ENCODE measurements around the gene ZFAND3.

DNA sequence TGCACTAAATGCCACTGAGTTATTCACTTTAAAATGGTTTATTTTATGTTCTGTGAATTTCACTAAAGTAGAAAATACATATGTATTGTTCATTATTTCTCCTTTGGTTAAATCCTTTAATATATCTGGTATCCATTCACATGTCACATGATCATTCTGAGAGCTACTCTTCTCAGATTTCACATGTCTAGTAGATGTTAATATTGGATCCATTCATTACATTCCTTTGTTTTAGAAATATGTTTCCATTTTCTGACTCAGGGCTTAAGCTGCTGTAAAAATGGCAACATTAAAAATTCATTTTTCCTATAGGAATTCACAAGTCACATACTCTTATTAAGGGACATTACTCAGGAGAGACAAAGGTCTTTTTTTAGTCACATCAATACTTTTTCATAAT lies 205.4 kb downstream of the ZFAND3 start:
- TF ChIP-seq EP300 (IDR thresholded peaks at IDR 0.05; ENCODE audit: borderline replicate concordance in 1 of 2, control insufficient read depth in 1 of 2, low read depth in 2 of 2, low read length in 2 of 2) (no peak), MXI1 (IDR thresholded peaks at IDR 0.05; ENCODE audit: low read depth, low read length) (no peak), ATF7 (IDR thresholded peaks at IDR 0.05; ENCODE audit: low read depth) (no peak), MTA3 (IDR thresholded peaks at IDR 0.05; ENCODE audit: borderline replicate concordance, low read length) (no peak), JUND (IDR thresholded peaks at IDR 0.05; ENCODE audit: low read depth, low read length) (no peak), BHLHE40 (IDR thresholded peaks at IDR 0.05; ENCODE audit: borderline replicate concordance in 1 of 2, low read depth in 2 of 2, low read length in 1 of 2) (no peak), POLR2A (IDR thresholded peaks at IDR 0.05; ENCODE audit: low read depth, low read length) (no peak), MYC (IDR thresholded peaks at IDR 0.05; ENCODE audit: insufficient read depth, insufficient read length, insufficient replicate concordance, low read length, severe bottlenecking) (no peak), ELK1 (IDR thresholded peaks at IDR 0.05; ENCODE audit: low read depth, low read length) (no peak), CUX1 (IDR thresholded peaks at IDR 0.05; ENCODE audit: insufficient replicate concordance, low read depth, low read length) (no peak)
- TF ChIP-seq, protein P1, sequence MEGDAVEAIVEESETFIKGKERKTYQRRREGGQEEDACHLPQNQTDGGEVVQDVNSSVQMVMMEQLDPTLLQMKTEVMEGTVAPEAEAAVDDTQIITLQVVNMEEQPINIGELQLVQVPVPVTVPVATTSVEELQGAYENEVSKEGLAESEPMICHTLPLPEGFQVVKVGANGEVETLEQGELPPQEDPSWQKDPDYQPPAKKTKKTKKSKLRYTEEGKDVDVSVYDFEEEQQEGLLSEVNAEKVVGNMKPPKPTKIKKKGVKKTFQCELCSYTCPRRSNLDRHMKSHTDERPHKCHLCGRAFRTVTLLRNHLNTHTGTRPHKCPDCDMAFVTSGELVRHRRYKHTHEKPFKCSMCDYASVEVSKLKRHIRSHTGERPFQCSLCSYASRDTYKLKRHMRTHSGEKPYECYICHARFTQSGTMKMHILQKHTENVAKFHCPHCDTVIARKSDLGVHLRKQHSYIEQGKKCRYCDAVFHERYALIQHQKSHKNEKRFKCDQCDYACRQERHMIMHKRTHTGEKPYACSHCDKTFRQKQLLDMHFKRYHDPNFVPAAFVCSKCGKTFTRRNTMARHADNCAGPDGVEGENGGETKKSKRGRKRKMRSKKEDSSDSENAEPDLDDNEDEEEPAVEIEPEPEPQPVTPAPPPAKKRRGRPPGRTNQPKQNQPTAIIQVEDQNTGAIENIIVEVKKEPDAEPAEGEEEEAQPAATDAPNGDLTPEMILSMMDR (IDR thresholded peaks at IDR 0.05 in 2 of 3, conservative IDR thresholded peaks at IDR 0.05 in 1 of 3; ENCODE audit: control insufficient read depth in 2 of 3, extremely low read depth in 1 of 3, insufficient read depth in 1 of 3, low read depth in 3 of 3, low read length in 3 of 3) = no peak
